Measurements from ENCODE around the gene CLVS2.

CLVS2 gene

DNA sequence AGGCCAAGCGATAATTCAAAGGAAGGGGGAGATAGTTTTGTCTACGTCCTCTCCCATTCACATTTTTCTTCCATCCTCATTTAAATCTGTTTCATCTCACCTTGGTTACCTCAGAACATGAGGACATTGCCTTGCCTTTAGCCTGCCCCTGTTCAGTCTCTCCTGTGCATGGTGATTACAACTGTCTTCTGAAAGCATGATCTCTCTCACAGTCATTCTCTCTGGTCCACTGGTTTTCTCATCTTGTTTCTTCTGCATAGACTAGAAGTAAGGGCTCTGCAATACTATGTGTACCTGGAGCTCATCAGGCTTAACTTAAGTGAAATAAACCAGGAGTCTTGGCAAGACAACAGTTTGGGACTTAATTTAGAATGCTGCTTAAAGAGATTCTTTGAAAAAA lies 31.4 kb downstream of the CLVS2 start:
- no peak for DNase-seq

DNA sequence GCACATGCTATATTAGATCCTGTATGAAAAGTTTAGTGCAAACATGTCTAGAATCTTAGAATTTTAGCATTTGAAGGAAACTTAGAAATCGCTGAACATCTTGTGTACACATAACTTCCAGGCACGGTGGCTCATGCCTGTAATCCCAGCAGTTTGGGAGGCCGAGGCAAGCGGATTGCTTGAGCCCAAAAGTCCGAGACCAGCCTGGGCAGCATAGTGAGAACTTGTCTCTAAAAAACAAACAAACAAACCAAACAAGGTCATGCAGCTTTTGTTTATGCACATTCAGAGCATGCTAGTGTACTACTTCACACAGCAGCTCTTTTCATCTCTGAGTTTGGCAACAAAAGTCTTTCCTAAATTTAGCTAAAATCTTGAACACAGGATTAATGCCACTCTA lies 32.2 kb downstream of the CLVS2 start:
- no peak for DNase-seq

DNA sequence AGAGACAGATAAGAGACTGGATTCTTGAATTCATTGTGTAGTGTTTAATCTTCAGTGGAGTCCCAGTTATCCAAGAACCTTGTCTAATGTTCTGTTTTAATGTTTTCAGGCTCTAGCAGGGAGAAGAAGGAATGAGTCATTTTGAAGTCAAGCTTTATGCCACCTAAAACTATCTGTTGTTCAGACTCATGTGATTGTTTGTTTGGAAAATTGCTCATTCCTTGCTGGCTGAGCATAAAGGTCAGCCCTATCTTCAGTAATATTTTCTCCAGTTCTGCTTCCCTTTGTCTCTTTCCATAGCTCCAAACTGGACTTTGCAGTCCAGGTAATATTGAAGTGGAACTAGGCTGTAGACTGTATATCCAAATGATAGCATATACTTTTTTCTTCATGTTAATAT lies 34.2 kb downstream of the CLVS2 start:
- no peak for DNase-seq

DNA sequence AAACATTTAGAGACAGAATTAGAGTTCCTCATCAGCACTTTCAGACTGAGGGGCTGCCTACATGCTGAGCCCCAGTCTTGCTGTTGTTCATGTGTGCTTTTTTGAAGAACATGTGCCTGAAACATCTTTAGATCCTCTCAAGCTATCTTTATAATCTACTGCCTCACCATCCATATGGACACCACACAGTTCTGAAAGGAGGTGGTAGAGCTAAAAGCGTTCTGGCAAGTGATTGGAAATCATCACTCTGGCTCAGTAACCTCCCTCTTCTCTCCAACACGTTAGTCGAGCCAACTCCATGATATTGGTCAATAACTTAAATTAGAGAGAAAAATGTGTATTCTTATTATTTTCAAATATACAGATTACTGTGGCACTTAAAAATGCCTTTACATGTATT lies 40.6 kb downstream of the CLVS2 start:
- DNase-seq = no peak

DNA sequence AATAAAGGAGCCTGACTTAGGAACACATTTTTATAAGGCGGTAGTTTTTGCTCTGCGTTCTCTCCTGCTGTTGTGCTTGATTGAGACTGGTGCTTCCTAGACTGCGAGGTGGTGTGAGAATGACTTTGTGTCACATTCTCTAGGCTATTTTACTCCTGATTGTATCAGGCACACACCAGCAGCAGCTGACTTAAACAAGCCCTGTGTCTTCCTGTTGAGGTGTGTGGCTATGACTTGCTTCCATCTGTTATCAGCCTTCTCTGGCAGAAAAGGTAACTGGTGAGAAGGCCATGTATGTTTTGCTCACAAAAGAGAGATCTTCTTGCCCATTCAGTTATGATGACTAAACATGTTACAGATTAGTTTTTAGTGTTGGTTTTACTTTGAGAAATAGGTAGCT lies 43.4 kb downstream of the CLVS2 start:
- no peak for DNase-seq

DNA sequence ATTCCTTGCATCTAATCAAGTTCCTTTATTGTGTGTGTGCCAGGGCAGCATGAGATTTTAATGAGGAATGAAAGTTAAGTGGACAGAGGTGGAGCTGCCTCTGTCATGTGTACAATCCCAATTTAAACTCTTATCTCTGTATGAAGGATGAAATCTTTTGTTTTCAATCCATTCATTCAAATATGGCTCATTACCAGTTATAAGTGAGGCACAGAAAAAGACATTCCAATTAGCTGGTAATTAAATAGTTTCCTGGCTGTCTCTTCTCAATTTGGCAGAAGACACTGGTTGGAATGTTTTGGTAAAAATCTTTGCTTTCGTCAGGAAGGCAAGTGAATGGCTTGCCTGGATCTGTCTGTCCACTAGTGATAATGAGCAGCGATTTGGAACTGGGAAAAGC lies 46.4 kb downstream of the CLVS2 start:
- no peak for DNase-seq

DNA sequence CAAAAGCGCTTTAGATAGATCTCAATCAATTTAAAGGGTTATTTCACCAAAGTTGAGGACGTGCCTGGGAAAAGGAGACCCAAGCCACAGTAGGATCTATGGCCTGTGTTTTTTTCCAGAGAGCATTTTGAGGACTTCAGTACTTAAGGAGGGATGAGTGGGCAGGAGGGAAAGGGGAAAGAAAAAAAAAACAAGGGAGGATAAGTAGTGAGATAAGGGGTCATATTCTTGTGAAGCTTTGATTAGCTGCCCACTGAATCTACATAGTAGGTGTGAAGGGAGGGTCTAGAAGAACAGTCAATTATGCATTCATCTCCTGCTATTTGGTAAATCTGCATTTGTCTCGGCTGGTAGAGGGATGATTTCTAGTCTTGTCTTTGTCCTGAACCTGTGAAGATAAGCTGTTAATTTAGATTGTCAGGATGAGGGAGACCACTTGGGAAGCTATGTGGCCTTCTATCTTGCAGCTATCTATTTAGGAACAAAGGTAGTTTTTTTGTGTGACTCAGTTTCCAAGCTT lies 48.4 kb downstream of the CLVS2 start:
- no peak for DNase-seq

DNA sequence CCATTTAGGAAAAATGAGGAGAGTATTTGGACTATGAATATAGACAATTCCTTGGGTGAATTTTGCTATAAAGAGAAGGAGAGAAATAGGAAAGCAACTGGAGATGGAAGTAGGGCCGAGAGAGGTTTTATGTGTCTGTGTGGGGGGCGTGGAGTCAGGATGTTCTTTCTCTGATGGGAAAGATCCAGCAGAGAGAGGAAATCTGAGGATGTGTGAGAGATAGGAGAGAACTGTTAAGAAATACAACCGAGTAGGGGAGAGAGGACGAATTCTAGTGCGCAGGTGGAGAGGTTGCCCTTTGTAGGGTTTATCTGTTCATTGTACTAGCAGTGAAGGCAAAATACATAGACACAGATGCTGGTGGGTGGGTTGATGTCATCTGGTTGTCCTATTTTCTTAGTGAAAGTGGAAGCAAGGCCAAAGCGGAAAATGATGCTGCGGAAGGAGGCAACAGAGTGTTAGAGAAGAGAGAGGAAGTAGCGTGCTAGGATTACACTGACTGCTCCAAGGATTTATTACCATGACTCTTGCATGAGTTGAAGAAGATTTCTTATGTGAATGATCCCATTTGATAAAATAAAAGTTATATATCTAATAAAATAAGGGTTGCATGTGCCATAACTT lies 57.7 kb downstream of the CLVS2 start:
- no peak for DNase-seq

DNA sequence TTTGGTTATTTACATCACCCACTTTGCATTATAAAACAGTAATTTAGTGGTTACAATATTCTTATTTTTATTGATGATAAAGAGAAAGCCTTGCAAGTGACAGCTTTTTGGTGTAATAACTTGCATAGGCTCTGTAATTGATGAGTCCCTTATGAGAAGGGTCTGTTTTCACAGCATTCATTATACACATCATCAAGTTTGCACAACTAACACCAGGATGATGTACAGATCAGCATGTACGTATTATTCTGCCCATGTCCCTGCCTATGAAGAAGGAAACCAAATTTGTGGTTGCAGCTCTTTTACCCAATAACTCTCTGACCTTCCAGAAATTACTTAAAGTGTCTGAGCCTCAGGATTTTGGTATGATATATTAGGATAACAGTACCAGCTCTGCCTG lies 59.2 kb downstream of the CLVS2 start:
- DNase-seq = no peak

DNA sequence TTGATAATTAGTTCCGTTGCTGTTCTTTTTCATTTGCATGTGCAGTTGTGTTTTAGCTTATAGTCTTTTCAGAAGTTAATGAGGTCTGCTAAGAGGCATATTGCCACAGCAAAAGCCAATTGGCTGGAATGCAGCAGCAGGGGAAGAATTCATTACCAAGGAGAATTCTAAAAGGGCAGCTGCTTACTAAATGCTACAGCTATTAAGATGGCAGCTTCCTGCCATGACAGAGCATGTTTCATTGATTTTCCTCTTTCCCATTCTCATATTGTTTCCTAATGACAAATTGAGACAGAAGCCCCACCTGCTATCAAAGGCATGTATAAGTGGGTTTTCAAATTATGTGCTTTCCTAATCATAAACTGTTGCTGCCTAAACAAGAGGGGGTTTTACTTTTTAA lies 66.6 kb downstream of the CLVS2 start:
- DNase-seq = no peak

DNA sequence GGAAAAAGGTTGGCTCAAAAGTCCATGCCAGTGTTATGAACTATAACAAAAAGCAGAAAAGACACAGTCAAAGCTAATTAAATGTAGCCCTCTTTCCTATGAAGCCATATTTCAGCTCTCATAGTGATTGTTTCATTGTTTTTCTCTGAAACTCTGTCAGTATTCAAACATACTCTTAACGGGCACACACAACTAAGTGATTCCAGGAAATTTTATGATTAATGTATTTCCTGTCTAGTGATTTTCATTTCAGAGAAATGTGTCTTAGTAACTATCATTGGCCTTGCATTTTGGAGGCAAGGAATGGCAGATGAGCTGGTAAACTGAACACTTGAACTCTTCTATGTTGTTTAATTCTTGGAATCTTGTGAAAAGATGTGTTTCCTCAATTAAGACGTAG lies 68.0 kb downstream of the CLVS2 start:
- no peak for DNase-seq

DNA sequence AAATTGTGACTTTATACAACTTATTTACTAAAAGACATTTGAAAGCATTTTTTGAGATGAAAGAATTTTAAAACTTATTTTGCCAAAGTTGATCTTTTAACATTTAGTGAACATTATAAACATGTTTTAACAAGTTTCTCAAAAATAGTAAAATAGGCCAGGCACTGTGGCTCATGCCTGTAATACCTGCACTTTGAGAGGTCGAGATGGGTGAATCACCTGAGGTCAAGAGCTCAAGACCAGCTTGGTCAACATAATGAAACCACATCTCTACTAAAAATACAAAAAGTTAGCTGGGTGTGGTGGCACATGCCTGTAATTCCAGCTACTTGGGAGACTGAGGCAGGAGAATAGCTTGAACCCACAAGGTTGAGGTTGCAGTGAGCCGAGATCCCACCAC lies 78.6 kb downstream of the CLVS2 start:
- no peak for DNase-seq

DNA sequence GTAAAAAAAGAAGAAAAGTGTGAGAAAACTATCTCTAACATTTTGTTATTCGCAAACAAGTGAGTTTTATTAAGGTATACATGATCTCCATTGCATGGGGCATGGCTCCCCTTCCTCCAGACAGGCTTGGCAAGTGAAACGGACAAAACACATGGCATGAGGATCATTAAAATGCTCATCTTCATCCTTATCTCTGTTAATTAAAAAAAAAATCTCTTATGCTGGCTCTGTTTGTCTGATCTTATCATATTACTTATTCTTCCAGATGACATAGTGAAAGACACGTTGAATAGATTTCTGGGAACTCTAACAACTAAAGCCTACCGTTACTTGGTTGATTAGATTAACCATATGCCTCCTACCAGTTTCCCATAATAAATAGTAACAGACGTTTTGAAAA lies 89.4 kb downstream of the CLVS2 start:
- DNase-seq = no peak

DNA sequence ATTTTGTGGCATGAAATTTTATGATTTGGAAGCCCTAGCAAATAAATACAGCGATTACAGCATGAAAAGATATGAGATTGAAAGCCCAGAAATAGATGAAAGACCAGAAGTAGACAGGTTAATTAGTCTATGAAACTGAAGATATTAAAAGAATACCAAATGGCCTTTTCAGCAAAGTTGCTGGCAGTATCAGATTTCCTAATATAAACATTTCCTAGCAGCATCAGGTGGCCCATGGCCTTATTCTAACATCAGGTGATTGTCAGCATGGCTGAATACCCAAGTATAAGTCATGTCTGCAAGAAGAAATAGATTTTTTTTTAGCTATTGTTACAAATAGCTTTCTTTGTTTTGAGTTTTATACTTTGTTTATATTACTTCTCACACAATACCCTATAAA lies 93.2 kb downstream of the CLVS2 start:
- DNase-seq = no peak

DNA sequence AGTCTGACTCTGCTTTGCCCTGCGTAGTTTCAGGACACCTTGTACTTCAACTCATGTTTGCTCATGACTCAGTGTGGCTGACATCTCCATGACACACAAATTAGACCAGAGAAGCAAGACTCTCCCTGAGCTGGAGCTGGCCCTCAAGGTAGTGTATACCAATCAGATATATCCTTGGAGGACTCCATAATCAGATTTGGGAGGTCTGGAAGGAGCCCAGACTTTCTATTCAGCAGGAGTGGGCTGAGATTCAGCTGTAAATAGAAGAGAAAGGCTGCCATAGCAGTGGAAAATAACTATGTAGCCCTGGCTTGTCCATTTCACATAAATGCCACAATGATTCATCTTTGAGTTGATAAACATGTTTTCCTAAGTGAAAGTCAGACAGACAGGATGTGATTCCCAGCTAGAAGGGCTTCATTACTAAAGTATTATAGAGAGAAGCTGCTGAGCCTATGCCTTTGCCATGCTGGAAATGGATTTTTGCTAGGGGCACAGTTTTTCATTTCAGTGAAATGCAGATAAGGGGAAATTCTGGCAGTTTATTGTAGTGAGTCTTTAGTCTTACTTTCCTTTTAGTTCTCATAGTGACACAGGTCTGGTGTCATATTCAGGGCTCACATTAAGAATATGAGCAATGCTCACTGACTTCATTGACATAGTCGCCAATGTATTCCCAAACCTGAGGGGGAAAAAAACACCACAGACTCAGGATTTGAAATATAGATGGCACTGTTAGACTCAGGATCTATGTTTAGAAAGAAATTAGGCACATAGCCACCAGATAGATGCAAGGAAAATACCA lies 95.3 kb downstream of the CLVS2 start:
- no peak for DNase-seq

DNA sequence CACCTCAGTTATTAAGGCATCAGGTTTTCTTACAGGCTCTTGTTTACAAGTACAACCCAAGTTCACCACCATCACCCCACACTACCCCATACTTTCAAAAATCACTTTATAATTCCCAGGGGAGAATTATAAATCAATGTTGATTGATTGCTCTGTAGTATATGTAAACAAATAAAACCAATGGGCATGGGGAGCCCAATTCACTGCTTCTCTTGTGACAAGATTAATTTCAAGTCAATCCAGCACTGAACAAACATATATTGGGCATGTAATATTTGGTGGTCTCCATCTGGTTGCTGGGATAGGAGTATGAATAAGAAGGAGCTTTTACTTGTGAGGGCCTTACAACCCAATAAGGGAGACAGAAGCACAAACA lies 95.8 kb downstream of the CLVS2 start:
- no peak for DNase-seq

DNA sequence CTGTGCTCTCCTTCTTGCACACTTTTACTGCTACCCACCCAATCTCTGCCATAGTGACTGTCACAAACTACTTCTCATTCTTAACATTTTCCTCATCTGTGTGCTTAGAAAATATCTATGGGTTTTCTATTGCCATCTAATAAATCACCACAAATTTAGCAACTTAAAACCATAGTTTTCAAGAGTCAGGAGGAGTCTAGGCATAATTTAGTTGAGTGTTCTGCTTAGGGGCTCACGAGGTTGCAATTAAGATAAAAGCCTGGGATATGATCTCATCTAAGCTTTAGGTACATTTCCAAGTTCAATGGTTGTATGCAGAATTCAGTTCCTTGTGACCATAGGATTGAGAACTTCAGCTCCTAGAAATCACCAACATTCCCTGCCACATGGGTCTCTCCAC lies 98.8 kb downstream of the CLVS2 start:
- DNase-seq = no peak

DNA sequence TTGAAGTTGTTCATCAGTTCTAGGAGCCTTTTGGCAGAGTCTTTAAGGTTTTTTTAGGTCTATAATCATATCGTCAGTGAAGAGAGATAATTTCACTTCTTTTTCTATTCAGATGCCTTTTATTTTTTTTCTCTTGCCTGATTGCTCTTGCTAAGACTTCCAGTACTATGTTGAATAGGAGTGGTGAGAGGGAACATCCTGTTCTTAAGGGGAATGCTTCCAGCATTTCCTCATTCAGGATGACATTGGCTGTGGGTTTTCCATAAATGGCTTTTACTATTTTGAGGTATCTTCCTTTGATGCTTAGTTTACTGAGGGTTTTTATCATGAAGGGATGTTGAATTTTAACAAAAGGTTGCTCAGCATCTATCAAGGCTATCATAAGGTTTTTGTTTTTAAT lies 109.5 kb downstream of the CLVS2 start:
- no peak for DNase-seq

DNA sequence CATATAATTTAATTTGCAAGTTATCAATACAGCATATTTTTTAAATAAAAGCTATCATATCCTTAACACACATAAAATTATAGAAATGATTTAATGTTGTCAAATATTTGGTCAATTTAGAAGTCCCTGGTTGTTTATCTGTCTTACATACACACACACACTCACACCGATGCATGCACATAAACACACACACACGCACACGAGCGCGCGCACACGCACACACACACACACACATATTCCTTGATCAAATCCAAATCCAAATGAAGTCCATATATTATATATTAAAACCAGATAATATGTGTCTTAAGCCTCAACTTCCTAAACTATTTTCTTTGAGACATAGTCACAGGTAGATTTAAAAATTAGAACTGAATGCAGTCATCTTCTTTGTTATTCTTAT lies 120.3 kb downstream of the CLVS2 start:
- no peak for DNase-seq

DNA sequence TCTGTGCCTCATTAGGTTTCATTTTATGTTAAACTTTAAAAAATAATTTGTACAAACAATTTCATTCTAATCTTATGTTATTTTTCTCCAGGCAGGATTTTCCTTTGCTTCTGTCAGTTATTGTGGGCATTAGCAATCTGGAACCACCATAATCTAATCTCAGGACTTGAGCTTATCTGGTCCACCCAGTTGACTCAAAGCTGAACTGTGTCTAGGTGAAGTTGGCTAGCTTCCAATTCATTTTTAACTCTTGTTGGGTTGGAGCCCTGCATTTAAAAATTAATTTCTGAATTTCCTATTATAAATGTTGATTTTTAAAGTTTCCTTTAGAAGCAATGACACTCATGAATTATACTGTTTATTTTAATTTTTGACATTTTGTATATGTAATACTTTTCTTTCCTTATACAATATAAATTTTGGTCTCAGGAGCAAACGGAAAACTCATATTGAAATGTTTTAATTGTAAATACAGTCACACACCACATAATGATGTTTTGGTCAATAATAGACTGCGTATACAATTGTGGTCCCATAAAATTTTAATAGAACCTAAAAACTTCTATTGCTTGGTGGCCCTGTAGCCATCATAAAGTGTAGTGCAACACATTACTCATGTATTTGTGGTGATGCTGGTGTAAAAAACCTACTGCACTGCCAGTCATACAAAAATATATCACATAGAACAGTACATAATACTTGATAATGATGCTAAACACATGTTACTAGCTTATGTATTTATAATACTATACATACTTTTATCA lies 121.3 kb downstream of the CLVS2 start:
- no peak for DNase-seq

DNA sequence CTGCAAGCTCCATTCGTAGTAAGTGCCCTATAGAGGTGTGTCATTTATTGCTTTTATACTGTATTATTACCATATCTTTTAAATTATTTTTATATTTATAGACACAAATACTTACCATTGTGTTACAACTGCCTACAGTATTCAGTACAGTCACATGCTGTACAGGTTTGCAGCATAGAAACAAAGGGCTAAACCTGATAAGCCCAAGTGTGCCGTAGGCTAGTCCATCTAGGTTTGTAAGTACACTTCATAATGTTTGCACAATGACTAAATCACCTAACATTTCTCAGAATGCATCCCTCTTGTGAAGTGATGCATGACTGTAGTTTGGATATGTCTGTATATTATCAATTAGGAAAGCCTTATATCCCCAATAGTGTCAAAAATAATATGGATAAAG lies 122.8 kb downstream of the CLVS2 start:
- no peak for DNase-seq
